ENCODE results near the gene PBX2. TPM values are rescaled to one million over a fixed set of nuclear protein-coding genes. Genes with fewer than 3 reads are reported as not detected.
"Not testable (repeated sequence)": the region's sequence is repeated elsewhere in the genome, so short reads cannot be mapped to it uniquely, and the experiment has no call there.

The PBX2 gene
- polyA plus RNA-seq, 3 donors, result 1.9 to 201 (median 4.0) TPM

- Histone ChIP-seq H3K79me2 (ENCODE audit: insufficient read depth, low read length) (no peaks in the 10 kb centered on the region), H3K4me2 (replicated peaks; ENCODE audit: extremely low read depth, low read length, poor library complexity, severe bottlenecking) (no peak overlapping the region), H3K27ac (ENCODE audit: low read depth in 1 of 2, low read length in 2 of 2) (no peak overlapping the region), H2AFZ (ENCODE audit: insufficient read depth, low read depth, low read length, poor library complexity, severe bottlenecking) (no peak overlapping the region), H3K36me3 (replicated peaks in 1 of 2; ENCODE audit: control insufficient read depth in 1 of 2, insufficient read depth in 2 of 2, low read length in 2 of 2) (no peaks in the 10 kb centered on the region), H3K4me3 (replicated peaks in 1 of 3; ENCODE audit: low read depth in 2 of 3, low read length in 3 of 3) (no peak overlapping the region), H3K9ac (ENCODE audit: insufficient read depth, low read length, poor library complexity, severe bottlenecking) (no peak overlapping the region), H3K27me3 (ENCODE audit: control insufficient read depth in 2 of 2, insufficient read depth in 2 of 2, low read length in 2 of 2) (no peaks in the 10 kb centered on the region), H4K20me1 (ENCODE audit: insufficient read depth, low read length) (no peaks in the 10 kb centered on the region), H3K9me3 (replicated peaks in 1 of 2; ENCODE audit: control insufficient read depth in 1 of 2, insufficient read depth in 1 of 2, low read length in 2 of 2) (no peaks in the 10 kb centered on the region), H3K4me1 (ENCODE audit: control insufficient read depth in 1 of 2, insufficient read depth in 2 of 2, low read length in 2 of 2) (no peaks in the 10 kb centered on the region)
- Mint-ChIP-seq H3K4me1 (peaks cover 6% of the 10 kb centered on the region), H3K27me3 (ENCODE audit: low read depth in 3 of 3) (peaks cover 3 to 11% (median 6%) of the 10 kb centered on the region in 3 donors), H3K9me3 (no peaks in the 10 kb centered on the region), H3K27ac (no peak overlapping the region), H3K4me3 (no peak overlapping the region), H3K36me3 (no peaks in the 10 kb centered on the region)
- TF ChIP-seq CTCF (IDR thresholded peaks at IDR 0.05), result no peak
- intact Hi-C loops (cut with micrococcal nuclease), result no loop called here
- WGBS (ENCODE audit: insufficient coverage), result 100% methylated on average over 2 of the region's 12 CpGs
- no peak for DNase-seq
These were observed 22.2 kb upstream of the PBX2 start for GRCh38 chr6:32212076-32212760.

- H4K20me1 ChIP-seq (ENCODE audit: insufficient read depth, low read length); H3K4me2 ChIP-seq (replicated peaks; ENCODE audit: extremely low read depth, low read length, poor library complexity, severe bottlenecking); H2AFZ ChIP-seq (ENCODE audit: insufficient read depth, low read depth, low read length, poor library complexity, severe bottlenecking); H3K9ac ChIP-seq (ENCODE audit: insufficient read depth, low read length, poor library complexity, severe bottlenecking); H3K4me3 Mint-ChIP-seq; intact Hi-C loops (cut with micrococcal nuclease); H3K27ac Mint-ChIP-seq; H3K9me3 ChIP-seq (replicated peaks in 1 of 2; ENCODE audit: control insufficient read depth in 1 of 2, insufficient read depth in 1 of 2, low read length in 2 of 2); H3K79me2 ChIP-seq (ENCODE audit: insufficient read depth, low read length); H3K27me3 ChIP-seq (ENCODE audit: control insufficient read depth in 2 of 2, insufficient read depth in 2 of 2, low read length in 2 of 2); H3K4me1 ChIP-seq (ENCODE audit: control insufficient read depth in 1 of 2, insufficient read depth in 2 of 2, low read length in 2 of 2); H3K27ac ChIP-seq (ENCODE audit: low read depth in 1 of 2, low read length in 2 of 2); H3K4me1 Mint-ChIP-seq; H3K4me3 ChIP-seq (replicated peaks in 1 of 3; ENCODE audit: low read depth in 2 of 3, low read length in 3 of 3); DNase-seq; H3K9me3 Mint-ChIP-seq; H3K36me3 Mint-ChIP-seq; H3K36me3 ChIP-seq (replicated peaks in 1 of 2; ENCODE audit: control insufficient read depth in 1 of 2, insufficient read depth in 2 of 2, low read length in 2 of 2): not testable (repeated sequence)
- WGBS (ENCODE audit: insufficient coverage), result 78% methylated on average over 1 of the region's 4 CpGs
- H3K27me3 Mint-ChIP-seq (ENCODE audit: low read depth in 3 of 3), result peaks cover 9 to 14% (median 9%) of the 10 kb centered on the region in 3 donors
These were observed 21.4 kb upstream of the PBX2 start for GRCh38 chr6:32211432-32211831.
